ENCODE results near the gene ANO9.

DNA sequence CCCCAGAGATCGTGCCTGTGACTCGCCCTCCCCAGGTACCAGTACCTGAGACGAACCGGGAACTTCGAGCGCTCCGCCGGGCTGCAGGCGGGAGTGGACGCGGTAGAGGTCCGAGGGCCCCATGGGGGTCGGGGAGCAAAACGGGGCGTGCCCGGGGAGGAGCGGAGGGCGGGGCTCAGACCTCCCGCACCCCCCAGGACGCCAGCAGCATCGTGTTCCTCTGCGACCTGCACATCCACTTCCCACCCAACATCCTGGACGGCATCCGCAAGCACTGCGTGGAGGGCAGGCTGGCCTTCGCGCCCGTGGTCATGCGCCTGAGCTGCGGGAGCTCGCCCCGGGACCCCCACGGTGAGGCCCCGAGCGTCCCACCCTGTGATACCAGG is 61.7 kb downstream of the ANO9 start:
- TF ChIP-seq, protein P1, sequence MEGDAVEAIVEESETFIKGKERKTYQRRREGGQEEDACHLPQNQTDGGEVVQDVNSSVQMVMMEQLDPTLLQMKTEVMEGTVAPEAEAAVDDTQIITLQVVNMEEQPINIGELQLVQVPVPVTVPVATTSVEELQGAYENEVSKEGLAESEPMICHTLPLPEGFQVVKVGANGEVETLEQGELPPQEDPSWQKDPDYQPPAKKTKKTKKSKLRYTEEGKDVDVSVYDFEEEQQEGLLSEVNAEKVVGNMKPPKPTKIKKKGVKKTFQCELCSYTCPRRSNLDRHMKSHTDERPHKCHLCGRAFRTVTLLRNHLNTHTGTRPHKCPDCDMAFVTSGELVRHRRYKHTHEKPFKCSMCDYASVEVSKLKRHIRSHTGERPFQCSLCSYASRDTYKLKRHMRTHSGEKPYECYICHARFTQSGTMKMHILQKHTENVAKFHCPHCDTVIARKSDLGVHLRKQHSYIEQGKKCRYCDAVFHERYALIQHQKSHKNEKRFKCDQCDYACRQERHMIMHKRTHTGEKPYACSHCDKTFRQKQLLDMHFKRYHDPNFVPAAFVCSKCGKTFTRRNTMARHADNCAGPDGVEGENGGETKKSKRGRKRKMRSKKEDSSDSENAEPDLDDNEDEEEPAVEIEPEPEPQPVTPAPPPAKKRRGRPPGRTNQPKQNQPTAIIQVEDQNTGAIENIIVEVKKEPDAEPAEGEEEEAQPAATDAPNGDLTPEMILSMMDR (IDR thresholded peaks at IDR 0.05), result no peak
- no peak for TF ChIP-seq POLR2A (IDR thresholded peaks at IDR 0.05)

Data from breast epithelium (tissue), 3 donors.